NCI-H146 treated with DMSO at 0.1 percent for 48 hours (cell line): Measurements from ENCODE around the gene S100A4.
A peak's percentile ranks its signal among the peaks of the same experiment; 100 is the strongest.

ENCODE experiments used
- DNase-seq: peaks from one replicate; lab custom pipeline; 2025; ENCODE audit not compliant: unreplicated experiment; lab: John Stamatoyannopoulos, UW

S100A4 gene

DNA sequence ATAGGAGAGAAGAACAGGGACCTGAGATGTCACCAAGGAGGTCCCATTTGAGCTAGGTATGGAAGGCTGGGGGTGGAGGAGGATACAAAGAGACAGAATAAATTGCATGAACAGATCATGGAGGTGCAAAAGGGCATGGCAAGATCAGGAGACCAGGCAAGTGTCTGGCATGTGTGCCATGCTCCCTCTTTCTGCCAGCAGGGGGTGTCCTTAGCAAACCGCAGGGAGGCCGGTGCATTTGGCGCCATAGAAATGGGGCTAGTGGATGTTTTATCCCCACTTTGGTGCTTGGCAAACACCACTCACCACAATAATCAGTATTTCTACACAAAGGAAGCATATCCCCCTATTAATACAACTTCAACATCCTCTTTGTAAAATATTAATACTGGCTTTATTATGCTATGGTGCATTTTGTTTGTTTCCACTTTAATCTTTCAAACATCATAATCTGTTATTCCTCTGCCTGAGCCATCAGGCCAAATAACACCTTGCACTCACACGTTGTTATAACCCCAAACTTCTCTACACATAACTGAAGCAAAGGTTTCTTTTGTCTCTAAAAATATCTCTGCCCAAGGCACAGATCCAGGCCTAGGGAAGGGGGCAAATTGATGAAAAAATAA, 35.8 kb downstream of the S100A4 start:
- DNase-seq = peak; percentile 38

DNA sequence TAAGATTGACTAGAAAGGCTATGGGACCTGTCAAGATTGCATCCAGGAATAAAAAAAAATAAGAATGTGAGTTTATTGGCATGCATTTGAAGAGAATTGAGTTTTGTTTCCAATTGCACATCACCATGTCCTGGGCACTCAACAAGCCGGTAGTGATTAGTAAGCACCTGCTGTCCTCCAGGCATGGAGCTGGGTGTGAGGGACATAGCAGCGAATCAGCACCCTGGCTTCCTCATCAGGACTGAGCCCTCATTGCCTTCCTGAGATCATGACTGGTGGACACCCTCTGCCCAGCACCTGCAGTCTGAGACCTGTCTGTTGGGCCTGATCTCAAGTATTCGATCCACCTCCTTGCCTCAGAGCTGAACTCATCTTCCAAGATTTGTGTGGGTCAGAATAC, 36.6 kb downstream of the S100A4 start:
- DNase-seq = no peak

DNA sequence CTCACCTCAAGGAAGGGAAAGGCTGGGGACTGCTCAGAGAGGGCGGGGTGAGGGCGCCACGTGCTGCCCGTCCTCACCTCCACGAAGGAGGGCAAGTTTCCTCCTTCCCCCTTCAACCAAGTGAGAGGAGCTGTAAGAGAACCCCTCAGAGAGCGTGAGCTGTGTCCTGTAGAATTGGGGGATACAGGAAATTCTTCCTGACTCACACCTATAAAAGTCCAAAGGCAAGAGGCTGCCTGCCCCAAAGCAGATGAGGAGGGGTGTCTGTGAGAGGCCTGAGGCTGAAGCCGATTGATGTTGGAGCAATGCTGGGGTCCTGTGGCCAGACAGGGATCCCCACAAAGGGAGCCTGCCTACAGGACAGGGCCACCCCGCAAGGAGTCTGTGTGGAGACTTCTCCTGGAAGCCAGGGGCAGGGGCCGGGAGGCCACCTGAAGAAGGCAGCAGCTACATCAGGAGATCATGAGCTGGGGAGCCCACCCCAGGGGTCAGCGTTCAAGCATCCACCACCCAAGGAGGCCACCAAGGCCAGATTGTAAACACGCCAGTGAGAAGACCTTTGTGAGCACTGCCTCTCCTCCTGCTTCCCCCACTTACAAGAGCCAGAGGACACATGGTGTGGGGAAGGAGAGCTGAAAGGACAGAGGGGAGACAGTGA, 37.6 kb downstream of the S100A4 start:
- no peak for DNase-seq

DNA sequence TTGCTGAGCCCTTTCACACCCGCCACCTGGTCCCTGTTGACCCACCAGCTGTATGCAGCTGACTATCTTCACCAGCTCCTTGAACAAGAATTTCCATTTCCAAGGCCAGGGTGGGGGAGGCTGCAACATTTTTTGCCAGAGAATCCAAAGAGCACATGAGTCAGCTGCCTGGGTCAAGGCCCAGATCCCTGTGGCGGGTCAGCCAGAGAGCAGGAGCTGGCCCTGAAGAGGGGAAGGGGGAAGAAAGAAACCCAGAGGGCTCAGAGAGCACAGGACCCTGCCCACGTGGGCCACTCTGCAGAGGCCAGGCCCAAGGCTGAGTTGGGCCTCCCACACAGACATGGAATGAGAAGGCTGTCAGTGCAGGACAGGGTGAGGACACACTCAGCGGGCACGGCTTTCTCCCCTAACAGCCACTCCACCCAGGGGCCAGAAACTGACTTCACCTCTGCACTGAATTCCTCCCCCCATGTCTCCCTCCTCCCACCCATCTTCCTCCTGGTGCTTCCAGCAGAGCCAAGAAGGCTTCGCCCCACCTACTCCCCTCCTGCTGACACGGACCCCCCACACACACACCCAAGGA, 38.7 kb downstream of the S100A4 start:
- DNase-seq = no peak

DNA sequence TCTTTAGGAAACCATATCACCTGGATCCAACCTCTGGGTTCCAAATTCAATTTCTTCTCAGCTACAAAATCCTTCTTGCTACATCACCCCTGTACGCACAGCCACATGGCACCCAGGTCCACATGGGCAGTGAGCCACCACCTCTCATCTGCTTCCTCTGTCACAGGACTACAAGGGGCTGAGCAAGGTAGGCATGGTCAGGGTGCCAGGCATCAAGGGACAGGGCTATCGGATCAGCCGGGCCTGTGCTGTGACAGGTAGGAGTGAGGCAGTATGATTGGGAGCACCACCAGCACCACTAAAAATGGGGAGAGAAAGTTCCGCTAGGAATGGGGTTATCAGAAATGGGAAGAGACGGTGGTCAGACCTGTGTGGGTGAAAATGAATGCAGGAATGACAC, 39.2 kb downstream of the S100A4 start:
- no peak for DNase-seq

DNA sequence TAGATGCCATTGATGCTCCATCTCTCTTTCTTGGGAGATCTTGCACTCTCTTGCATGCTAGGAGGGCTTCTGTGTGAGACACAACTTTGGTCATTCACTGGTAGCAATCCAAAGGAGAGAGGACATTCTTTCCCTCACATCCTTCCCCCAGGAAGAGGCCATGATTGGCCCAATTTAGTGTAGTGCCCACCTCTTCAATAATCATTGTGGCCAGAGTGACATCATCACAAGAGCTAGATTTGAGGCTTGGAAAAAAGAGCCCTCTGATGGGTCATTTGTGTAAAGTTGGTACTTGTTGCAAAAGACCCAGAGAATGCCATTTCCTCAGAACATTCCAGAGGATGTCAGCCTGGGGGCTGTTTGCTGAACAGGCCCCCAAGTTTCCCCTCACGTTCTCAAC, 40.0 kb downstream of the S100A4 start:
- DNase-seq = no peak

DNA sequence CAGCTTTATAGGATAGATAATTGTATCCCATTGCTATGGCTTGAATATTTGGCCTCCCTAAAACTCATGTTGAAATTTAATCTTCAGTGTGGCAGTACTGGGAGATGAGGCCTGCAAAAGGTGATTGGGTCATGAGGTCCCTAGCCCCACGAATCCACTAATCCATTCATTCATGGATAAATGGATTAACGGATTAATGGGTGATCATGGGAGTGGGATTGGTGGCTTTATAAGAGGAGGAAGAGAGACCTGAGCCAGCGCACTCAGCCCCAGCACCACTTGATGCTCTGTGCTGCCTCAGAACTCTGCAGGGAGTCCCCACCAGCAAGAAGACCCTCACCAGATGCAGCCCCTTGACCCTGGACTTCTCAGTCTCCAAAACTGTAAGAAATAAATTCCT, 41.8 kb downstream of the S100A4 start:
- no peak for DNase-seq

DNA sequence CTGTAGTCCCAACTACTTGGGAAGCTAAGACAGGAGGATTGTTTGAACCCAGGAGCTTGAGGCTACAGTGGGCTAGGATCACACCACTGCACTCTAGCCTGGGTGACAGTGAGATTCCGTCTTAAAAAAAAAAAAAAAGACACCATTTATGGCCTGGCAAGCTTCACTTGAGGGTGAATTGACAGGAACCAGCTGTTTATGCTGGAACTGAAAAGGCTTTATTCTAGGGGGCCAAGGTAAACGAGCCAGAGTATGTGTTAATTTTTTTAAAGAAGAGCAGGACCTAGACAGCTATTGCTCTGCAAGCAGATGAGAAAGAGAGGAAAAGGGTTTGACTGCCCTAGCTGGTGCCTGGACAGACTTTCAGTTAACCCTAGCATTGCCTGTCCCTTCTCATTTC, 46.9 kb downstream of the S100A4 start:
- DNase-seq = no peak

DNA sequence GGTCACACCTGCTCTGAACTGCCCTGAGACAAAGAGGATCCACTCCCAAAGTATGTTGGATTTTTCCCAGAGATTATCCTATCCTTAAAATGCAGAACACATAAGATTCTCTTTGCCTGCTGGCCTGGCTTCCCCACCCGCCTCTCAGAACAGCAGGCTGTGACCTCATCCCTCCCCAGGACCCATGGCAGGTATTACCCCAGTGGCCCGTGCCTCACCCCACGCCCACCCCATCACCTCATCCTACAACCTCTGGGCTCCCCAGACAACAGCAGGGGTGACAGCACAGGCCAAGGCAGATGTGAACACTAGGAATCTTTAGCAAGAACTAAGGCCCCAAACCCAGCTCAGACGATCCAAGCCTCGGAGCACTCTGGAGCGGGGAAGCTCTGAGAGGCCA, 50.1 kb downstream of the S100A4 start:
- DNase-seq = no peak

DNA sequence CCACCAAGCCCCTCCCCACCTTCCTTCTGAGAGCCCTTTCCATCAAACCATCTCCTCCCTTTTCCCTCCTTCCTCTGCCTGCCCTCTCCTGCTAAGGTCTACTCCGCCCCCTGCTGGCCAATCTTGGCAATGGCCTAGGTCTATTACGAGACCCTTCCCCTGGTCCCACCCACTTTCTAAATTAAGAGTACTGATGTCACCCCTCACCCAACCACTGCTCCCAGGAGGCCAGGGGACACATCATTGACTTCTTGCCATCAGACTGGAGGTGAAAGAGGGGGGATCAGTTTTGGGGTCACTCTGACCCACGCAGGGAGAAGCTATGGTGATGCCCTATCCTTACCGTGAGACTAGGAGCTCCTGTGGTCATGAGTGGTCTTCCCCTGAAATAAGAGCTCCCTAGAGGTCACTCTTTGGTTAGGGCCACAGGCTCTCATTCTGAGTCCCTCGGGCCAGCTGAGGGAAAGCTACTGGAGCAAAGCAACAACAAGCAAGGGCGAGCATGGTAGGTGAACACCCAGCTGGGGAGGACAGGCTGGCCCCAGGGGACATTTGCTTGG, 50.5 kb downstream of the S100A4 start:
- peak; percentile 89 for DNase-seq
